Peyer's patch (tissue), 4 donors: ENCODE measurements around the gene DEFB132.

ENCODE experiments used
- CTCF ChIP-seq, 6 experiments: fragments of 450-650 bp in 4 of 6; fragments of 200-600 bp in 2 of 6; sonication (generic) in 1 of 6; IDR thresholded peaks; one replicate each; pipeline ENCODE4 v1.5.1; 2017 to 2019; ENCODE audit warnings: antibody characterized with exemption in 6 of 6, mild to moderate bottlenecking in 3 of 6, moderate library complexity in 1 of 6
- POLR2A ChIP-seq, 2 donors: fragments of 450-650 bp; IDR thresholded peaks; one replicate each; pipeline ENCODE4 v1.5.1; 2017; ENCODE audit warnings: antibody characterized with exemption in 2 of 2, mild to moderate bottlenecking in 2 of 2, moderate library complexity in 2 of 2

GRCh38 chr20:237929-238328 is 19.6 kb upstream of the DEFB132 start:
- TF ChIP-seq POLR2A (IDR thresholded peaks at IDR 0.05) (no peak), CTCF (IDR thresholded peaks at IDR 0.05) (no peak)
